AG09319 (cell line): Measurements from ENCODE around the gene MAP3K21.

Source experiments
- DNase-seq: peaks from one replicate; pipeline ENCODE4 v3.0.0-alpha.2; 2010; ENCODE audit warnings: low read depth; ENCODE audit errors: extremely low read depth
- TF ChIP-seq, protein P1 (sequence below): IDR thresholded peaks from 2 replicates; pipeline ENCODE4 v1.5.1; 2011; ENCODE audit warnings: low read depth, mild to moderate bottlenecking, inconsistent platforms, low read length, moderate library complexity

MAP3K21 gene

DNA sequence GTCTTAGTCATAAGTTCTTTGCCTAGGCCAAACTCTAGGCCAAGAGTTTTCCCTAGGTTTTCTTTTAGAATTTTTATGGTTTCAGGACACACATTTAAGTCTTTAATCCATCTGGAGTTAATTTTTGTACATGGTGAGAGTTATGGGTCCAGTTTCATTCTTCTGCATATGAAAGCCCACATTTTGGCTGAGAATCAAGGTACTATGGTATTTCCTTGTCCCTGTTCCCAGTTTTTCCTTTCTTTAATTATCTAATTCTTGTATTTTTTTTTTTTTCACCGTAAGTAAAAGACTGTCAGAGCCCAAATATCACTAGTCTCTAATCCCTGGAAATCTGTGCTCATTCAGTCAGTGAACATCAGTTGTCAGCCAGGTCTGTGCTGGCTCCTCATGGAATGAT is 105.4 kb downstream of the MAP3K21 start:
- no peak for DNase-seq
- TF ChIP-seq, protein P1, sequence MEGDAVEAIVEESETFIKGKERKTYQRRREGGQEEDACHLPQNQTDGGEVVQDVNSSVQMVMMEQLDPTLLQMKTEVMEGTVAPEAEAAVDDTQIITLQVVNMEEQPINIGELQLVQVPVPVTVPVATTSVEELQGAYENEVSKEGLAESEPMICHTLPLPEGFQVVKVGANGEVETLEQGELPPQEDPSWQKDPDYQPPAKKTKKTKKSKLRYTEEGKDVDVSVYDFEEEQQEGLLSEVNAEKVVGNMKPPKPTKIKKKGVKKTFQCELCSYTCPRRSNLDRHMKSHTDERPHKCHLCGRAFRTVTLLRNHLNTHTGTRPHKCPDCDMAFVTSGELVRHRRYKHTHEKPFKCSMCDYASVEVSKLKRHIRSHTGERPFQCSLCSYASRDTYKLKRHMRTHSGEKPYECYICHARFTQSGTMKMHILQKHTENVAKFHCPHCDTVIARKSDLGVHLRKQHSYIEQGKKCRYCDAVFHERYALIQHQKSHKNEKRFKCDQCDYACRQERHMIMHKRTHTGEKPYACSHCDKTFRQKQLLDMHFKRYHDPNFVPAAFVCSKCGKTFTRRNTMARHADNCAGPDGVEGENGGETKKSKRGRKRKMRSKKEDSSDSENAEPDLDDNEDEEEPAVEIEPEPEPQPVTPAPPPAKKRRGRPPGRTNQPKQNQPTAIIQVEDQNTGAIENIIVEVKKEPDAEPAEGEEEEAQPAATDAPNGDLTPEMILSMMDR: no peak

DNA sequence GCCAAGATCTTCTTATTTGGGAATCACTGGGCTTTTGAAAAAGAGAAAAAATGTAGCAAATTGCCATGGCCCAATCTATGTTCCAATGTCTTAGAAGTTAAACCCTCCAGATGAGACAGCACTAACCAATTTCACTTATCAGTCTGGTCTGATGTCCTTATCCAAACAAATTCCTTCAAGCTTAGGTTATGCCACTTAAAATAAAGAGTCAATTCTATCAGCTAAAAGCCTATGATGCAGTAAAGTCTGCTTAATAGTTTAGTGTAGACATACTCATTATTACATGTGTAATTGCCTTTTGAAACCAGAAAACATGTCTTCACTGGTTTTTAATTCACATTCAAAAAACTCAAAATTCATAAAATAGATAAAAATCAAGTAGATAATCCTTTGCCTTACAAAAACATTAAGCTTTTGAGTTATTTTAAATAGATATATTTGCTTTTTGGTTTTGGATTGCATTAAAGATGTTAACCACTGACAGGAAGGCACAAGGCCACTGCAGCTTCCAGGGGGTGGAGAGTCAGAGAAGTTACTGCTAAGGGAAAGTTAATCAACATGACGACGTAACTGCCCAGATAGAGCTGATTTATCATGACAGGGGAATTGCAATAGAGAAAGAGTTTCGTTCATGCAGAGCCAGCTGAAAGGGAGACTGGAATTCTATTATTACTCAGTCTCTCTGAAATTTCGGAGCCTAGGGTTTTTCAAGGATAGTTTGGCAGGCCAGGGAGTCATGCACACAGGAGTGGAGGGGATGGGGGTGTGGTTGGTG is 106.1 kb downstream of the MAP3K21 start:
- TF ChIP-seq, protein P1: no peak
- DNase-seq: no peak
